Activated naive CD4-positive, alpha-beta T cell treated with anti-CD3 and anti-CD28 coated beads, Interleukin-2, amount 50 U/mL, for 16 hours (primary cell): ENCODE measurements around the gene SNX6.
A peak's percentile ranks its signal among the peaks of the same experiment; 100 is the strongest.
"Not testable (repeated sequence)": the region's sequence is repeated elsewhere in the genome, so short reads cannot be mapped to it uniquely, and the experiment has no call there.

ENCODE experiments used
- DNase-seq: peaks from one replicate; pipeline ENCODE4 v3.0.0-alpha.2; 2020

SNX6 gene

GRCh38 chr14:34629657-34630529, at the start of gene SNX6:
SNX6 (minus strand) TSS chr14:34630148; CDS start chr14:34630116, 32 bp downstream.
- peak; percentile 86 for DNase-seq

- DNase-seq = no peak
These were observed 48.8 kb upstream of the SNX6 start for GRCh38 chr14:34678735-34679134.

GRCh38 chr14:34678306-34678705, 48.4 kb upstream of the SNX6 start:
- no peak for DNase-seq

- no peak for DNase-seq
These were observed 46.7 kb upstream of the SNX6 start for GRCh38 chr14:34676516-34677211.

- no peak for DNase-seq
These were observed 43.8 kb upstream of the SNX6 start for GRCh38 chr14:34673702-34674101.

- no peak for DNase-seq
These were observed 41.8 kb upstream of the SNX6 start for GRCh38 chr14:34671716-34672115.

- no peak for DNase-seq
These were observed 38.2 kb upstream of the SNX6 start for GRCh38 chr14:34668111-34668510.

GRCh38 chr14:34667007-34667406, 37.1 kb upstream of the SNX6 start:
- DNase-seq = no peak

GRCh38 chr14:34665785-34666435, 36.0 kb upstream of the SNX6 start:
- DNase-seq = no peak

- no peak for DNase-seq
These were observed 32.7 kb upstream of the SNX6 start for GRCh38 chr14:34662561-34663088.

GRCh38 chr14:34660796-34661195, 30.8 kb upstream of the SNX6 start:
- no peak for DNase-seq

GRCh38 chr14:34655959-34656358, 26.0 kb upstream of the SNX6 start:
- no peak for DNase-seq

- DNase-seq = not testable (repeated sequence)
These were observed 23.1 kb upstream of the SNX6 start for GRCh38 chr14:34653073-34653472.

- not testable (repeated sequence) for DNase-seq
These were observed 22.4 kb upstream of the SNX6 start for GRCh38 chr14:34652348-34652747.

- DNase-seq = no peak
These were observed 21.0 kb upstream of the SNX6 start for GRCh38 chr14:34650786-34651584.

GRCh38 chr14:34650006-34650405, 20.1 kb upstream of the SNX6 start:
- not testable (repeated sequence) for DNase-seq

GRCh38 chr14:34649344-34649743, 19.4 kb upstream of the SNX6 start:
- no peak for DNase-seq

GRCh38 chr14:34646570-34647255, 16.8 kb upstream of the SNX6 start:
- DNase-seq = no peak

- DNase-seq = no peak
These were observed 13.4 kb upstream of the SNX6 start for GRCh38 chr14:34643361-34643760.

- no peak for DNase-seq
These were observed 12.6 kb upstream of the SNX6 start for GRCh38 chr14:34642595-34642994.

GRCh38 chr14:34640826-34641225, 10.9 kb upstream of the SNX6 start:
- no peak for DNase-seq

GRCh38 chr14:34634360-34634771, 4.4 kb upstream of the SNX6 start:
- not testable (repeated sequence) for DNase-seq
